ENCODE results near the gene ALOX12.

GRCh38 chr17:7035591-7036368 lies 39.9 kb downstream of the ALOX12 start, which contains the start of gene SLC16A13:
- TF ChIP-seq, protein P1, sequence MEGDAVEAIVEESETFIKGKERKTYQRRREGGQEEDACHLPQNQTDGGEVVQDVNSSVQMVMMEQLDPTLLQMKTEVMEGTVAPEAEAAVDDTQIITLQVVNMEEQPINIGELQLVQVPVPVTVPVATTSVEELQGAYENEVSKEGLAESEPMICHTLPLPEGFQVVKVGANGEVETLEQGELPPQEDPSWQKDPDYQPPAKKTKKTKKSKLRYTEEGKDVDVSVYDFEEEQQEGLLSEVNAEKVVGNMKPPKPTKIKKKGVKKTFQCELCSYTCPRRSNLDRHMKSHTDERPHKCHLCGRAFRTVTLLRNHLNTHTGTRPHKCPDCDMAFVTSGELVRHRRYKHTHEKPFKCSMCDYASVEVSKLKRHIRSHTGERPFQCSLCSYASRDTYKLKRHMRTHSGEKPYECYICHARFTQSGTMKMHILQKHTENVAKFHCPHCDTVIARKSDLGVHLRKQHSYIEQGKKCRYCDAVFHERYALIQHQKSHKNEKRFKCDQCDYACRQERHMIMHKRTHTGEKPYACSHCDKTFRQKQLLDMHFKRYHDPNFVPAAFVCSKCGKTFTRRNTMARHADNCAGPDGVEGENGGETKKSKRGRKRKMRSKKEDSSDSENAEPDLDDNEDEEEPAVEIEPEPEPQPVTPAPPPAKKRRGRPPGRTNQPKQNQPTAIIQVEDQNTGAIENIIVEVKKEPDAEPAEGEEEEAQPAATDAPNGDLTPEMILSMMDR (IDR thresholded peaks at IDR 0.05), result no peak
- TF ChIP-seq POLR2A (IDR thresholded peaks at IDR 0.05), result no peak
